LNCAP (cell line): Measurements from ENCODE around the gene MFNG.
A peak's percentile ranks its signal among the peaks of the same experiment; 100 is the strongest.

Experiments used
- TF ChIP-seq, protein P1 (sequence below): fragments of 450-650 bp; IDR thresholded peaks from 2 replicates; pipeline ENCODE4 v1.5.1; 2017; ENCODE audit warnings: mild to moderate bottlenecking

MFNG gene

DNA sequence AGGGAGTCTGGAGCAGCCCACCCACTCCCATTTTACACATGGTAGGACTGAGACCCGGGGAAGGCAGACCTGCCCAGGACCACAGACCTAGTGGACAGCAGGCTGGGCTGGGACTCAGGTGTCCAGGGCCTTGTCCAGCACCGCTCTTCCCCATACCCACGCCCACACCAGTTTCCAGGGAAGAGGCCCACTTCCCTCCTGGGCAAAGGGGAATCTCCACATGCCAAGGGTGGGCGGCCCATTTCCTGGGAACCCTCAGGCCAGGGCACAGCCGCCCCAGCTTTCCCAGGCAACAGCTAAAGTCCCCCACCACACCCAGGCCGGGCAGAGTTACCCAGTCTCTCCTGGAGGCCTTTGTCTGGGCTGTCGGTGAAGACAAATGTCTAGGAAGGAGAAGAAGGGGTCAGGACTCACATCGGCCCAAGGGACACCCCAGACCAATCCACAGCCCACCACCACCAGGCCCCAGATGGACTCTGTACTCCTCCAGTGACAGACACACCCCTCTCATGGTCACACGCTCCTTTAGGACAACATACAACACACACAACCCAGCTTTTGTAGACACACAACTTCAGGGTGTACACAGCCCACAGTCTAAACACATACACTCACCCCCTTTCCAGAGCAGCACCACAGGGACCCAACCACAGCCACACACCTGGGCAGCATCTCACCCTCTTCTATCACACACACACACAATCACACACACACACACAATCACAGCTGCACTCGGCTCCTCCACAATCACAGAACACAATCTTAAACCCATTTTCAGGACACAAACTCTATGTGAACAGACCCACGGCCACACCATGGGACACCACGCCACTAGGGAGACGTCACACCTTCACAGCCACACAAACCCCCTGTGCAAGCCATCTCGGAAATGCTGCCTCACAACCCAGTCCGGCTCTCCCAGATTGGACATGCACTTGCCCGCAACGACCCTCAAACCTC, 5.5 kb downstream of the MFNG start:
- TF ChIP-seq, protein P1, sequence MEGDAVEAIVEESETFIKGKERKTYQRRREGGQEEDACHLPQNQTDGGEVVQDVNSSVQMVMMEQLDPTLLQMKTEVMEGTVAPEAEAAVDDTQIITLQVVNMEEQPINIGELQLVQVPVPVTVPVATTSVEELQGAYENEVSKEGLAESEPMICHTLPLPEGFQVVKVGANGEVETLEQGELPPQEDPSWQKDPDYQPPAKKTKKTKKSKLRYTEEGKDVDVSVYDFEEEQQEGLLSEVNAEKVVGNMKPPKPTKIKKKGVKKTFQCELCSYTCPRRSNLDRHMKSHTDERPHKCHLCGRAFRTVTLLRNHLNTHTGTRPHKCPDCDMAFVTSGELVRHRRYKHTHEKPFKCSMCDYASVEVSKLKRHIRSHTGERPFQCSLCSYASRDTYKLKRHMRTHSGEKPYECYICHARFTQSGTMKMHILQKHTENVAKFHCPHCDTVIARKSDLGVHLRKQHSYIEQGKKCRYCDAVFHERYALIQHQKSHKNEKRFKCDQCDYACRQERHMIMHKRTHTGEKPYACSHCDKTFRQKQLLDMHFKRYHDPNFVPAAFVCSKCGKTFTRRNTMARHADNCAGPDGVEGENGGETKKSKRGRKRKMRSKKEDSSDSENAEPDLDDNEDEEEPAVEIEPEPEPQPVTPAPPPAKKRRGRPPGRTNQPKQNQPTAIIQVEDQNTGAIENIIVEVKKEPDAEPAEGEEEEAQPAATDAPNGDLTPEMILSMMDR: no peak

DNA sequence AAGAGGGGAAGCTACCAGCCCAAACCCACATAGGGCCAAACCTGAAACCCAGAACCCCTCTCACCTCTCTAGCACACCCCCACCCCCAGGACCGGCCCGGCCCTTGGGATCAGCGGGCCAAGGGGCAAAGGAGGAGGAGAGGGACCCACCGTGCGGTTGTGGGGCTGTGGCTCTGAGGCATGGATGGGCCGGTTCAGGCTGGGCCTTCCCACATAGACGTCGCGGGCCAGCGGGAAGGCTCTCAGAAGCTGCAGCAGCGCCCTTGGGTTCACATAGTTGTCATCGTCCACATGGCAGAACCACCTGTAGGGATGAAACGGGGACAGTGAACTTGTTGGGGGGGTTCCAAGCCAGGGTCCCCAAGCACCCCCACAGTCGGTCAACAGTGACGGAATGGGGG, 7.0 kb downstream of the MFNG start:
- TF ChIP-seq, protein P1: no peak

DNA sequence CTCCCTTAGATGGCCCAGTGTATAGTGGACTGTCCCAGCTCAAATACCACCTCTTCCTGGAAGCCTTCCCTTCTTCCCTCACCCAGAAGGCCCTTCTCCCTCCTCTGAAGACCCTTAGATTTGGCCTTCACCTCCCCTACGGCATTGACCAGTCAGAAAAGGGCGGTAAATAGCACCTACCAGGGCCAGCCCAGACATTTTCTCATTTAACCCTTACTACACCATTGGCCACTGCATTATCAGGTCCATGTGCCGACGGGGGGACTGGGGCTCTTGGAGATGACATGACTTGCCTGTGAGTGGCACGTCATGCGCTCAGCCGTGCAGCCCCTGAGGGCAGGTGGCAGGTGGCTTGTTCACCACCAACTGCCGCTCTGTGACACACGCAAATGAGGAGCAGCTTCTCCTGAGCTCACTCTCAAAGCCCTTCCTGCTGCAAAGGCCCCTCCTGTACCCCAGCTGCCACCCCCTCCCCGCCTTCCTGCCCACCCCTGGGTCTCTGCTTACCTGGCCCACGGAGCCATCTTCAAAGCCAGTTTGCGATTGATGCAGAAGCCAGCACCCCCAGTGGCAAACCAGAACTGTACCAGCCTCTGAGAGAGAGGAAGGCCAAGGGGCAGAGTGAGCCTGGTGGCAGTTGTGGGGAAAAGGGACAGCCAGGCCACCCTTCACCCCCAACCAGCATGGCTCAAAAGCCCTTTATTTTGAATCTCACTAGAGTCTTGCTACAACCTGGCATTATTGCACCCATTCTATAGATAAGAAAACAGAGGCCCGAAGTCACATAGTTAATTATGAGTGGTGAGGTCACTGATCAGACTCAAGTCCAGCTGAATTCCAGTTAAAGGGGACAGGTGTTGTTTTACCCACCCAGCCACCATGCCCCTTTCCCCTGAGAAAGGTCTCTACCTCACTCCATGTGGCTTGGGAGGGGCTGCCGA, 9.5 kb downstream of the MFNG start:
- TF ChIP-seq, protein P1: no peak

DNA sequence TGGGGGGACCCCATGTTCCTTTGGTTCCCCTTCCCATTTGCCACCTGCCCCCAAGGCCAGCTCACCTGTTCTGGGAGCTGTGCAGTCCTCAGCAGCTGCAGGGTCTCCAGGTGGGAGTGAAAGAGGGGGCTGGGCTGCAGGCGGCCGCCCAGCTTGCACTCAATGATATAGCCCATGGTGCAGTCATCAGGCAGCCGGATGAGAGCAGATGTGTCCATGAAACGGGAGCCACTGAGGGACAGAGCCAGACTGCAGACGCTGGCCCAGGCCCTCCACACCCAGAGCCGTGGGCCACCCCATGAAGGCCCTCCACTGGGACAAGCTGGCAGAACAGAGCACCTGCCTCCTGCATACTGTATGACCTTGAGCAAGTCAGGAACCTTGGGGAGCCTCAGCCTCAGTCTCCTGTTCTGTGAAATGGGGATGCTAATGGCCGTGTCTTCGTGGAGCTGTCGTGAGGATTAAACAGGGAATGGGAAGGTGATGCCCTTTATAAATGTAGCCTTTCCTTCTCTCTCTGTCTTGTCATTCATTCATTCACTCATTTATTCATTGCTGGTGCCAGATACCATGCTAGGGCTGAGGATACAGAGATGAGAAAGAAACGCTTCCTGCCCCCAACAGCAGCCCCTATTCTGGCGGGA, 11.6 kb downstream of the MFNG start:
- TF ChIP-seq, protein P1: no peak

DNA sequence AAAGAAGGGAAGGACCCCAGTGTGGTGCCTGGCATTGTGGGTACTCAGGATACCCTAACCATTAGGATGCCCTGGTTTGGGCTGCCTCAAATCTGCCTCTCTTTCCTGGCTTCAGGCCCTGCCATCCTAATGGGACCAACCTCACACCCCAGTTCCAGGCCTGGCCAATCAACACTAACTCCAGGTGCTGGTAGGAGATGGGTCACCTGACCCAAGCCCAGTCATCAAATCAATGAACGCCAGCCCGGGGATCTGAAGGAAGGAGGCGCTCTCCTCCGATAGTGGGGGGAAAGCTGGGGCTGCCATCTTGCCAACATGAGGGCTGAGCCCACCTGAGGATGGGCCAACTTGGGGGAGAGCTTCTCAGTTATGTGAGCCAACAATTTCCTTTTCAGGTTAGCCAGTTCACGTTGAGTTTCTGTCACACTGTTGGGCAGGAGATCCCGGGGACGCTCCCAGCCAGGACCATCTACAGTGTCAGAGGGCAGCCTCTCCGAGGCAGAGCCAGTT, 12.7 kb downstream of the MFNG start:
- TF ChIP-seq, protein P1: no peak

DNA sequence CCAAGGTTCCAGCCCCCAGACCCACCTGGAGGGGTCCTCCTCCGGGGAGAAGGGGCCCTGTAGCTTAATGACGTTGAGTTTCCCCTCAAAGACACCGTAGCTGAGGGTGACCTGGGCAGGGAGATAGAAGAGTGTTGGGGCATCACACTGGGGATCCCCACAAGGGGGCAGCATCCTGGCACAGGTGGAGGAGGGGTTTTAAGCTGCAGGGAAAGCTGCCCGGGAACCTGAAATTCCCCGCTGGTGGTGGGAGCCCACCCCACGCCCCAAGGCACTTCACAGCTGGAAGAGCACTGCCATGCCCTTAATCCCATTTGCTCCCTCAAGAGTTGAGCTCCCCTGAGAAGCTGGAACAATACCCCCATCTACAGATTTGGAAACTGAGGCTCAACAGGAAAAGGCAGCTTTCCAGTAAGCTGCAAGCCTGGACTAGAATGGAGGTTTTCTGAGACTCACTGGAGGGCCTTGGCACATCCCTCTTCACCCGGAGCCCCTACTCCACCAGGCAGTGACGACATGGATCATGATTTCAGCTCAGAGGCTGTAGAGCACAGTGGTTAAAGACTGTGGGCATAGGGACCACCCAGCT, 13.7 kb downstream of the MFNG start:
- TF ChIP-seq, protein P1: peak; percentile 53
